GM19324 (cell line): Measurements from ENCODE around the gene CYFIP2.
"Not testable (repeated sequence)": the region's sequence is repeated elsewhere in the genome, so short reads cannot be mapped to it uniquely, and the experiment has no call there.

Experiments
- ATAC-seq: cut with Tn5 transposase; IDR thresholded peaks from one replicate; pipeline ENCODE4 v1.9.1; 2021; ENCODE audit warnings: mild to moderate bottlenecking, moderate library complexity; ENCODE audit not compliant: unreplicated experiment, low FRiP score

Gene CYFIP2

GRCh38 chr5:157384971-157385709 is 119.2 kb downstream of the CYFIP2 start:
- no peak for ATAC-seq

DNA sequence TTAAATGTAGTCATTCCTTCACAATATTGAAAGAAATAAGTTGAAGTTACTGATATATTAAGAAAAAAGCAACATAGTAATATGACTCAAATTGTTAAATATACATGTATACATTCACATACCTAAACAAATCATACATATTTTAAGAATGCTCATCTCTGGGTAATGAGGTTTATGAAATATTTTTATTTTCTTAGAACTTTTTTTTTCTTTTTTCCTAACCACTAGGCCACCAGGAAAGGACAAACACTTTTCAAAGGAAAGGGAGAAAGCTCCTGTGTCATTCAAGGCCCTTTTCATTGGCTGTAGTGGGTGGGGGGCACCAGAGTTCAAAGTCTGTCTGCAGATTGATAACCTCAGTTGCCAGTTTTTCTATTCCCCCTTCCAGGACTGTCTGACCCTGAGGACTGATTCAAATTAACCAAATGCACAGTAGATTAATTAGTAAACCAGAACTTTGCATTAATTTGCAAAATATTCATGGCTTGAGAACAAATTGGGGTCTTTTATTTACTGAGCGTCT is 121.2 kb downstream of the CYFIP2 start:
- ATAC-seq = no peak

DNA sequence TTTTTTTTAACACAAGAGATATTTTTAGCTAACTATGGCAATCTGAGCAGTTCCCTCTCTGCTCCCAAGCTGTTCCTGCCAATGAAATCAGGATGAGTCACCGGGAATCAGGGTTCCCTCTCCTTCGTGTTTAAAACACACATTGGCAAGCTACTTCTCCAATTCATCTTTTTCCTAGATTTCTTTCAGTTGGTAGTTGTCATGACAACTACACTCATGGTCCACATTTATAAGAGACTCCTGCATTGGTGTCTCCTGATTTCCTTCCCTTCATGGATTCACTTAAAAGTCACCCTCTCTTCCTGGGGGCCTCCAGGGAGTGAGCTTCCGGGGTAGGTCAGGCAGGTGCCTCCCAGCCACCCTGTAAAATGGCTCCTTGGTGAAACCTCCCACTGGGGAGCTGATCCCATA is 121.8 kb downstream of the CYFIP2 start:
- no peak for ATAC-seq

DNA sequence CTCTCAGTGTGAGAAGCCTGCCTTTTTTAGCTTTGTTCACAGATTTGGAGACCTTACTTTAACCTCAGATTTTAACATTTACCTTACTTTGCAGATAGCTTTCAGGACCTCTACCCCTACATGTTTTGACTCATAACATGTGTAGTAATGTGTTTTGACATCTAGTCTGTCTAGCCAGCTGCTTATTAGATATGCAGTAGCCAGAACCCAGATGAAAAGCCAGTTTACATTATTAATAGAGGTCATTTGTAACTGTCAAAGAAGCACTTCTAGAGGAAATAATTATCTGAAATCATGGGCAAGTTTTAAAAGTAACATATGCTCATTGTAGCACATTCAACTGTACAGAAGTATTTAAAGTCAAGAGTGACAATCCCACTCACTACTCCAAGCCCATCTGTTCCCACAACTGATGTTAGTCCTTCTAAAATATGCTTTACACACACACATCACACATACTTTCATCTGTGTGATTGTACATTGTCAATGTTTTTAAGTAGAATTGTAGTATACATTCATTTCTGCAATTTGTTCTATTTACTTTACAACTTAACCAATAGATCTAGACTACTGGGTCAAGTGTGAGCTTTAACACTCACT is 122.3 kb downstream of the CYFIP2 start:
- no peak for ATAC-seq

- ATAC-seq = no peak
Measured at GRCh38 chr5:157389103-157389502, 123.2 kb downstream of the CYFIP2 start.

GRCh38 chr5:157390133-157390532 is 124.2 kb downstream of the CYFIP2 start:
- ATAC-seq = no peak

DNA sequence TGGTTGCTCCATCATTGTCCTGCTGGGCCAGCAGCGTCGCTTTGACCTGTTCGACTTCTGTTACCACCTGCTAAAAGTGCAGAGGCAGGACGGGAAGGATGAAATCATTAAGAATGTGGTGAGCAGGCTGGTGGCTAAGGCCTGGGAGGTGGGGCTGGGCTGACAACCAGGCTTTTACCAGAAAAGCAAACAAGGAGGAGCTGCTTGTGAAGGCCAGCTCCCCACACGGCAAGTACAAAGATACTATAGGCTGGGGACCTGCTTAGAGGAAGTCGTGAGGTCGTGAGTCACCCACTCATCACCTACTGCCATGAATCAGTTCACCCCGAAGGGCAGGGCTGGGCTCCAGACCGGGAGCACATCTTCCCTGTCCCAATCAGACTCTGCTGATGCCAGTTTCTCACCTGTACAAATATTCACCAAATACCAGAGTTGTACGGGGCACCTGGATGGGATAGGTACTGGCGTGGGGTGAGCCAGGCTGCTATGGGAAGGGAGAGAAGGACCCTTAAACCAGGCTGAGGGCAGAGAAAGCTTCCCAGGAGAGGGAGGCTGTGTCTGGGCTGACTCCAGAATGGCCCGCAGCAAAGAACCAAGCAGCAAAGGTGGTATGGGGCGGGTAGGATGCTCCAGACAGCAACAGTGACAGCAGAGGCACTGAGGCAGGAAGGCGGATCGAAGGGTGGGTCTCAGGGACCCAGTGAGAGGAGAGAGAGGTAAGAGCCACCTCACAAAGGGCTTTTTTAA is 124.8 kb downstream of the CYFIP2 start:
- ATAC-seq = no peak

GRCh38 chr5:157398305-157398704 is 132.4 kb downstream of the CYFIP2 start:
- ATAC-seq = no peak

GRCh38 chr5:157400741-157401495 is 135.0 kb downstream of the CYFIP2 start:
- no peak for ATAC-seq

- no peak for ATAC-seq
Measured at GRCh38 chr5:157415838-157416237, 149.9 kb downstream of the CYFIP2 start.

DNA sequence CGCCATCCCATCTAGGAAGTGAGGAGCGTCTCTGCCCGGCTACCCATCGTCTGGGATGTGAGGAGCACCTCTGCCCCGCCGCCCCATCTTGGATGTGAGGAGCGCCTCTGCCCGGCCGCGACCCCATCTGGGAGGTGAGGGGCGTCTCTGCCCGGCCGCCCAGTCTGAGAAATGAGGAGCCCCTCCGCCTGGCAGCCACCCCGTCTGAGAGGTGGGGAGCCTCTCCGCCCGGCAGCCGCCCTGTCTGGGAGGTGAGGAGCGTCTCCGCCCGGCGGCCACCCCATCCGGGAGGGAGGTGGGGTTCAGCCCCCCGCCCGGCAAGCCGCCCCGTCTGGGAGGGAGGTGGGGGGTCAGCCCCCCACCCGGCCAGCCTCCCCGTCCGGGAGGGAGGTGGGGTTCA is 153.6 kb downstream of the CYFIP2 start:
- not testable (repeated sequence) for ATAC-seq

GRCh38 chr5:157429920-157430319 is 164.0 kb downstream of the CYFIP2 start:
- ATAC-seq = not testable (repeated sequence)

GRCh38 chr5:157431544-157432200 is 165.7 kb downstream of the CYFIP2 start:
- no peak for ATAC-seq

- no peak for ATAC-seq
Measured at GRCh38 chr5:157434096-157434495, 168.2 kb downstream of the CYFIP2 start.

DNA sequence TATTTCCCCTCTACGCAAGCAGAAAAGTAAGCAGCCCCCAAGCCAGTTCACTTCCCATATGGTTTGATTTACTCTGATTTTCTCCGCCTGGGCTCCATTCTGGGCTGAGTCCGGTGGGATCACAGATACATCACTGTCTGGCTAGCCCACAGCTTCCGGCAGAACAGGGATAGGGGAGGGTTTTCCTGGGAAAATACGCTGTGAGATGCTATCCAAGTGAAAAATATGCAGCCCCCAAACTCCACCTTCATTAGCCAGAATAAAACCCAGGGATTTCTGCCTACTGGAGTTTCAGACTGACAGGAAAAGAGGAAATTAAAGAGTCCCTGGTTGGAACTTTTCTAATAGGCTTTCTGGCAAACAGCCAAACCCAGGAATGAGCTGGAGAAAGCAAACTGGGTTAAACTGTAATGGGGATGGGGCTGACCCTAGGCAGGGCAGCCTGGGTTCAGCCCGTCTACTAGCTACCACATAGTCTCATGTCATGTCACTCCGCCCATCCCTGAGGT is 177.2 kb downstream of the CYFIP2 start:
- ATAC-seq = no peak

DNA sequence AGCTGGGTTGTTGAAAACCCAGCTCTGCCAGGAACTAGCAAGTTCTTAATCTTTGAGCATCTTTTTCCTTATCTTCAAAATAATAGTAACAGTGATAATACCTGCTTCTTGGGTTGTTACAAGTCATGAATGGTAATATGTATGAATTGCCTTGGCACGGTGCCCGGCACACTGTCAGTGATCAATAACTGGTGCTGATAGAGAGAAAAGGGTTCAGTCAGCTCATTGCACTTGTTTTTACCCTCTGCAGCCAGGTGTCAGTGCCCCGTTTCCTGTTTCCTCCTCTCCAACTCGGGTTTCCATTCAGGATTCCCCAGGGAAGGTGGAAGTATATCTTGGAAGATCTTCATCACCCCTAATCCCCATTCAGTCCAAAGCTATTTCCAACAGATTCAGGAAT is 178.3 kb downstream of the CYFIP2 start:
- no peak for ATAC-seq
